Measurements from ENCODE around the gene DCBLD2. TPM values are rescaled to one million over a fixed set of nuclear protein-coding genes. Genes with fewer than 3 reads are reported as not detected.

The DCBLD2 gene
- total and polyA plus RNA-seq, 2 donors (not counting 3 experiments of a cell fraction or from before 2014, with no cell fraction given), result 28.7 to 77.3 TPM

- ChIA-PET CTCF (interaction anchor here (0.7 to 1.5 kb wide), 3 partner anchors 9 to 20 kb away, joined by 3 read pairs; no protein-coding TSS in a partner anchor), POLR2A (no interaction called here)
- TF ChIP-seq MYC (IDR thresholded peaks at IDR 0.05; ENCODE audit: low read depth, low read length) (no peak), GATA2 (IDR thresholded peaks at IDR 0.05; ENCODE audit: insufficient read depth, insufficient read length, low read depth, low read length) (no peak), FOS (IDR thresholded peaks at IDR 0.05; ENCODE audit: borderline replicate concordance, insufficient read depth, low read length) (no peak), JUN (IDR thresholded peaks at IDR 0.05; ENCODE audit: borderline replicate concordance, insufficient read depth, insufficient read length, low read depth) (no peak), EZH2 (IDR thresholded peaks at IDR 0.05; ENCODE audit: borderline replicate concordance, low read depth, low read length, severe bottlenecking) (no peak), POLR2AphosphoS5 (IDR thresholded peaks at IDR 0.05; ENCODE audit: insufficient read depth, low read depth, low read length) (no peak), POLR2A (IDR thresholded peaks at IDR 0.05; ENCODE audit: low read depth, low read length) (no peak)
- TF ChIP-seq, protein P1, sequence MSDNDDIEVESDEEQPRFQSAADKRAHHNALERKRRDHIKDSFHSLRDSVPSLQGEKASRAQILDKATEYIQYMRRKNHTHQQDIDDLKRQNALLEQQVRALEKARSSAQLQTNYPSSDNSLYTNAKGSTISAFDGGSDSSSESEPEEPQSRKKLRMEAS (IDR thresholded peaks at IDR 0.05; ENCODE audit: insufficient read depth, insufficient read length), result no peak
- TF ChIP-seq, protein P2, sequence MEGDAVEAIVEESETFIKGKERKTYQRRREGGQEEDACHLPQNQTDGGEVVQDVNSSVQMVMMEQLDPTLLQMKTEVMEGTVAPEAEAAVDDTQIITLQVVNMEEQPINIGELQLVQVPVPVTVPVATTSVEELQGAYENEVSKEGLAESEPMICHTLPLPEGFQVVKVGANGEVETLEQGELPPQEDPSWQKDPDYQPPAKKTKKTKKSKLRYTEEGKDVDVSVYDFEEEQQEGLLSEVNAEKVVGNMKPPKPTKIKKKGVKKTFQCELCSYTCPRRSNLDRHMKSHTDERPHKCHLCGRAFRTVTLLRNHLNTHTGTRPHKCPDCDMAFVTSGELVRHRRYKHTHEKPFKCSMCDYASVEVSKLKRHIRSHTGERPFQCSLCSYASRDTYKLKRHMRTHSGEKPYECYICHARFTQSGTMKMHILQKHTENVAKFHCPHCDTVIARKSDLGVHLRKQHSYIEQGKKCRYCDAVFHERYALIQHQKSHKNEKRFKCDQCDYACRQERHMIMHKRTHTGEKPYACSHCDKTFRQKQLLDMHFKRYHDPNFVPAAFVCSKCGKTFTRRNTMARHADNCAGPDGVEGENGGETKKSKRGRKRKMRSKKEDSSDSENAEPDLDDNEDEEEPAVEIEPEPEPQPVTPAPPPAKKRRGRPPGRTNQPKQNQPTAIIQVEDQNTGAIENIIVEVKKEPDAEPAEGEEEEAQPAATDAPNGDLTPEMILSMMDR (IDR thresholded peaks at IDR 0.05; ENCODE audit: extremely low read depth in 1 of 2, insufficient read depth in 1 of 2, low read depth in 1 of 2, low read length in 2 of 2), result no peak
- H3K27ac ChIP-seq (ENCODE audit: insufficient read depth, low read depth, low read length), result no peak overlapping the region
- DNase-seq (ENCODE audit: low read depth, low spot score) (no peak), FAIRE-seq (no peak)
- H4K20me1 ChIP-seq (replicated peaks; ENCODE audit: control insufficient read depth, extremely low read depth, insufficient read depth, low read length), result peaks cover 3% of the 10 kb centered on the region
- no peak overlapping the region for H3K4me3 ChIP-seq (replicated peaks in 1 of 3; ENCODE audit: insufficient read depth in 1 of 3, low read depth in 1 of 3, low read length in 3 of 3)
- intact Hi-C loops (cut with micrococcal nuclease) (no loop called here), dilution Hi-C loops (cut with MboI; ENCODE audit: extremely low pct_ligation_motif_present, low sequenced_read_pairs) (no loop called here)
- H3K79me2 ChIP-seq (ENCODE audit: control insufficient read depth, insufficient read depth, low read length), result peaks cover 75% of the 10 kb centered on the region
- H3K9me1 ChIP-seq (replicated peaks; ENCODE audit: control insufficient read depth, extremely low read depth, insufficient read depth, low read length), result no peaks in the 10 kb centered on the region
- no peaks in the 10 kb centered on the region for H3K4me1 ChIP-seq (ENCODE audit: control insufficient read depth, extremely low read depth, insufficient read depth, low read length)
- no peak overlapping the region for H3K9ac ChIP-seq (replicated peaks; ENCODE audit: extremely low read depth, insufficient read depth, low read length)
- no TSS peak for BruUV-seq (replicated peaks)
- H3K4me2 ChIP-seq (ENCODE audit: insufficient read depth, low read length), result no peak overlapping the region
- H3K36me3 ChIP-seq (ENCODE audit: control insufficient read depth in 2 of 2, extremely low read depth in 1 of 2, insufficient read depth in 2 of 2, low read length in 2 of 2), result peaks cover 0 to 2% of the 10 kb centered on the region in 2 experiments
- H3K27me3 ChIP-seq (ENCODE audit: control insufficient read depth in 2 of 2, insufficient read depth in 2 of 2, low read length in 2 of 2), result no peaks in the 10 kb centered on the region
- no peak overlapping the region for H2AFZ ChIP-seq (ENCODE audit: low read depth, low read length)
- H3K9me3 ChIP-seq (replicated peaks; ENCODE audit: control insufficient read depth, insufficient read depth, low read length), result no peaks in the 10 kb centered on the region
Measured at GRCh38 chr3:98875535-98875934, 26.0 kb downstream of the DCBLD2 start.
